Astrocyte (in vitro differentiated cells and primary cell): ENCODE measurements around the gene PROSER2. TPM values are rescaled to one million over a fixed set of nuclear protein-coding genes. Genes with fewer than 3 reads are reported as not detected.

ENCODE experiments used
- DNase-seq: peaks from one replicate; pipeline ENCODE4 v3.0.0-alpha.2; 2010; ENCODE audit warnings: low read depth
- FAIRE-seq: peaks from 2 replicates; lab custom pipeline; 2011; peaks lifted over from hg19 to GRCh38; lab: Jason Lieb, UNC
- H2AFZ ChIP-seq: 2 replicates; pipeline ENCODE4 v1.6.0; 2012; ENCODE audit warnings: low read depth, low read length, inconsistent platforms
- H3K27ac ChIP-seq: 2 replicates; pipeline ENCODE4 v1.5.1; 2011; ENCODE audit warnings: low read depth, low read length, inconsistent platforms
- H3K27me3 ChIP-seq: 2 replicates; pipeline ENCODE4 v1.6.0; 2011; ENCODE audit warnings: low read length, inconsistent platforms; ENCODE audit not compliant: insufficient read depth
- H3K36me3 ChIP-seq: 2 replicates; pipeline ENCODE4 v1.5.1; 2011; ENCODE audit warnings: low read length, inconsistent platforms; ENCODE audit not compliant: insufficient read depth
- H3K4me1 ChIP-seq: 2 replicates; pipeline ENCODE4 v1.5.1; 2011; ENCODE audit warnings: low read length, inconsistent platforms; ENCODE audit not compliant: insufficient read depth
- H3K4me2 ChIP-seq: 2 replicates; pipeline ENCODE4 v1.6.0; 2012; ENCODE audit warnings: low read length, inconsistent platforms
- H3K4me3 ChIP-seq: 2 replicates; pipeline ENCODE4 v1.5.1; 2011; ENCODE audit warnings: low read depth, mild to moderate bottlenecking, low read length, inconsistent platforms; ENCODE audit not compliant: insufficient read depth
- H3K79me2 ChIP-seq: 2 replicates; pipeline ENCODE4 v1.6.0; 2012; ENCODE audit warnings: mild to moderate bottlenecking, low read length, inconsistent platforms; ENCODE audit not compliant: insufficient read depth
- H3K9ac ChIP-seq: 2 replicates; pipeline ENCODE4 v1.6.0; 2012; ENCODE audit warnings: mild to moderate bottlenecking, low read length, inconsistent platforms
- H3K9me3 ChIP-seq: 2 replicates; pipeline ENCODE4 v1.5.1; 2012; ENCODE audit warnings: low read depth, mild to moderate bottlenecking, low read length, inconsistent platforms; ENCODE audit not compliant: insufficient read depth
- H4K20me1 ChIP-seq: 2 replicates; pipeline ENCODE4 v1.6.0; 2012; ENCODE audit warnings: low read length, inconsistent platforms; ENCODE audit not compliant: insufficient read depth
- H3K27ac Mint-ChIP-seq: one replicate; pipeline ENCODE4 v1.8.0; 2021; ENCODE audit warnings: mild to moderate bottlenecking, mixed read lengths; ENCODE audit not compliant: unreplicated experiment
- H3K27me3 Mint-ChIP-seq: one replicate; pipeline ENCODE4 v1.8.0; 2021; ENCODE audit warnings: low read depth, mixed read lengths; ENCODE audit not compliant: unreplicated experiment
- H3K36me3 Mint-ChIP-seq: one replicate; pipeline ENCODE4 v1.8.0; 2021; ENCODE audit warnings: low read depth, mixed read lengths; ENCODE audit not compliant: unreplicated experiment
- H3K4me1 Mint-ChIP-seq: one replicate; pipeline ENCODE4 v1.8.0; 2021; ENCODE audit warnings: low read depth, mixed read lengths; ENCODE audit not compliant: unreplicated experiment
- H3K4me3 Mint-ChIP-seq: one replicate; pipeline ENCODE4 v1.8.0; 2021; ENCODE audit warnings: mild to moderate bottlenecking, moderate library complexity, mixed read lengths; ENCODE audit not compliant: unreplicated experiment
- H3K9me3 Mint-ChIP-seq: one replicate; pipeline ENCODE4 v1.8.0; 2021; ENCODE audit warnings: mild to moderate bottlenecking, mixed read lengths; ENCODE audit not compliant: unreplicated experiment
- EZH2 ChIP-seq: IDR thresholded peaks from 2 replicates; pipeline ENCODE4 v1.6.1; 2012; ENCODE audit warnings: mild to moderate bottlenecking, low read length, inconsistent platforms; ENCODE audit not compliant: insufficient read depth
- total RNA-seq: library from RNA; stranded (reverse); gene quantifications from 2 replicates; pipeline ENCODE4 v1.2.1, GENCODE V29; 2021
- TF ChIP-seq, protein P1 (sequence below): IDR thresholded peaks from 2 replicates; pipeline ENCODE4 v1.5.1; 2011; ENCODE audit warnings: low read depth, mild to moderate bottlenecking, inconsistent platforms, low read length, moderate library complexity; ENCODE audit not compliant: insufficient read depth

Gene PROSER2
- total RNA-seq, 1 donor from 2014 or later: 12.1 TPM

DNA sequence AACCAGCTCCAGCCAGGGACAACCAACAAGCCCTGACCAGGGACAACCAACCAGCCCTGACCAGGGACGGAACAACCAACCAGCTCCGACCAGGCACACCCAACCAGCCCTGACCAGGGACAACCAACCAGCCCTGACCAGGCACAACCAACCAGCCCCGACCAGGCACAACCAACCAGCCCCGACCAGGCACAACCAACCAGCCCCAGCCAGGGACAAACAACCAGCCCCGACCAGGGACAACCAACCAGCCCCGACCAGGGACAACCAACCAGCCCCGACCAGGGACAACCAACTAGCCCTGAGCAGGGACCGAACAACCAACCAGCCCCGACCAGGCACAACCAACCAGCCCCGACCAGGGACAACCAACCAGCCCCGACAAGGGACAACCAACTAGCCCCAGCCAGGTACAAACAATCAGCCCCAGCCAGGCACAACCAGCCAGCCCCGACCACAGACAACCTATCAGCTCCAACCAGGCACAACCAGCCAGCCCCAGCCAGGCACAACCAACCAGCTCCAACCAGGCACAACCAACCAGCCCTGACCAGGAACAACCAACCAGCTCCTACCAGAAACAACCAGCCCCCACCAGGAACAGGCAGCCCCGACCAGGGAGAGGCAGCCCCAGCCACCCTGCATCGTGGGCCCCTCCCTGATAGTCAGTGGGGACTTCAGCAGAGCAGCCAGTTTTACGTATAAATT, 56.4 kb downstream of the PROSER2 start:
- DNase-seq (no peak), FAIRE-seq (no peak)
- no peaks in the 10 kb centered on the region for H3K36me3 ChIP-seq
- peaks cover 25% of the 10 kb centered on the region for H3K4me1 ChIP-seq
- TF ChIP-seq, protein P1, sequence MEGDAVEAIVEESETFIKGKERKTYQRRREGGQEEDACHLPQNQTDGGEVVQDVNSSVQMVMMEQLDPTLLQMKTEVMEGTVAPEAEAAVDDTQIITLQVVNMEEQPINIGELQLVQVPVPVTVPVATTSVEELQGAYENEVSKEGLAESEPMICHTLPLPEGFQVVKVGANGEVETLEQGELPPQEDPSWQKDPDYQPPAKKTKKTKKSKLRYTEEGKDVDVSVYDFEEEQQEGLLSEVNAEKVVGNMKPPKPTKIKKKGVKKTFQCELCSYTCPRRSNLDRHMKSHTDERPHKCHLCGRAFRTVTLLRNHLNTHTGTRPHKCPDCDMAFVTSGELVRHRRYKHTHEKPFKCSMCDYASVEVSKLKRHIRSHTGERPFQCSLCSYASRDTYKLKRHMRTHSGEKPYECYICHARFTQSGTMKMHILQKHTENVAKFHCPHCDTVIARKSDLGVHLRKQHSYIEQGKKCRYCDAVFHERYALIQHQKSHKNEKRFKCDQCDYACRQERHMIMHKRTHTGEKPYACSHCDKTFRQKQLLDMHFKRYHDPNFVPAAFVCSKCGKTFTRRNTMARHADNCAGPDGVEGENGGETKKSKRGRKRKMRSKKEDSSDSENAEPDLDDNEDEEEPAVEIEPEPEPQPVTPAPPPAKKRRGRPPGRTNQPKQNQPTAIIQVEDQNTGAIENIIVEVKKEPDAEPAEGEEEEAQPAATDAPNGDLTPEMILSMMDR: no peak
- TF ChIP-seq EZH2: no peak
- H3K27ac ChIP-seq: no peak overlapping the region
- Mint-ChIP-seq H3K4me3 (no peak overlapping the region), H3K9me3 (no peaks in the 10 kb centered on the region), H3K27ac (no peak overlapping the region), H3K4me1 (peaks cover 24% of the 10 kb centered on the region), H3K27me3 (no peaks in the 10 kb centered on the region), H3K36me3 (no peaks in the 10 kb centered on the region)
- H3K79me2 ChIP-seq: no peaks in the 10 kb centered on the region
- H3K4me3 ChIP-seq: no peak overlapping the region
- no peak overlapping the region for H2AFZ ChIP-seq
- H3K9me3 ChIP-seq: no peaks in the 10 kb centered on the region
- H4K20me1 ChIP-seq: no peaks in the 10 kb centered on the region
- H3K9ac ChIP-seq: no peak overlapping the region
- H3K4me2 ChIP-seq: no peak overlapping the region
- no peaks in the 10 kb centered on the region for H3K27me3 ChIP-seq

- H3K4me3 ChIP-seq: no peak overlapping the region
- no peaks in the 10 kb centered on the region for H4K20me1 ChIP-seq
- no peak overlapping the region for H3K27ac ChIP-seq
- no peak for FAIRE-seq
- no peak overlapping the region for H3K9ac ChIP-seq
- TF ChIP-seq EZH2: no peak
- TF ChIP-seq, protein P1: no peak
- no peak overlapping the region for H3K4me2 ChIP-seq
- no peak overlapping the region for H2AFZ ChIP-seq
- Mint-ChIP-seq H3K4me1 (peaks cover 16% of the 10 kb centered on the region), H3K4me3 (no peak overlapping the region), H3K27ac (peak overlapping the region; percentile 23), H3K27me3 (no peaks in the 10 kb centered on the region), H3K36me3 (no peaks in the 10 kb centered on the region), H3K9me3 (no peaks in the 10 kb centered on the region)
- H3K36me3 ChIP-seq: no peaks in the 10 kb centered on the region
- DNase-seq: no peak
- H3K27me3 ChIP-seq: no peaks in the 10 kb centered on the region
- peaks cover 17% of the 10 kb centered on the region for H3K4me1 ChIP-seq
- no peaks in the 10 kb centered on the region for H3K9me3 ChIP-seq
- H3K79me2 ChIP-seq: no peaks in the 10 kb centered on the region
These were observed 57.2 kb downstream of the PROSER2 start for GRCh38 chr10:11880151-11881029.
